Fibroblast of lung (primary cell): ENCODE results near the gene PABPC1L. TPM values are rescaled to one million over a fixed set of nuclear protein-coding genes. Genes with fewer than 3 reads are reported as not detected.

Experiments used
- DNase-seq, 2 donors: peaks; one replicate each; pipeline versions ENCODE4 v3.0.0 to v3.0.0-alpha.2; 2010; ENCODE audit warnings: low read depth in 2 of 2
- H2AFZ ChIP-seq: 2 replicates; pipeline ENCODE4 v1.5.1; 2012; ENCODE audit warnings: low read length, control low read depth, inconsistent platforms
- H3K27ac ChIP-seq: 2 replicates; pipeline ENCODE4 v1.5.1; 2011; ENCODE audit warnings: low read length, control low read depth; ENCODE audit not compliant: insufficient read depth
- H3K27me3 ChIP-seq: 2 replicates; pipeline ENCODE4 v1.5.1; 2011; ENCODE audit warnings: mild to moderate bottlenecking, low read length; ENCODE audit not compliant: control insufficient read depth, insufficient read depth
- H3K36me3 ChIP-seq: 2 replicates; pipeline ENCODE4 v1.5.1; 2011; ENCODE audit warnings: low read length; ENCODE audit not compliant: control insufficient read depth, insufficient read depth
- H3K4me1 ChIP-seq: 2 replicates; pipeline ENCODE4 v1.5.1; 2011; ENCODE audit warnings: low read length; ENCODE audit not compliant: control insufficient read depth, insufficient read depth; ENCODE audit errors: extremely low read depth
- H3K4me2 ChIP-seq: 2 replicates; pipeline ENCODE4 v1.5.1; 2011; ENCODE audit warnings: low read length, control low read depth; ENCODE audit not compliant: insufficient read depth; ENCODE audit errors: extremely low read depth
- H3K4me3 ChIP-seq, 4 experiments: fragments of 200-600 bp in 1 of 4; sonication (generic) in 1 of 4; replicated peaks in 1 of 4; 2 replicates each; pipeline ENCODE4 v1.5.1; 2011 to 2016; ENCODE audit warnings: low read length in 4 of 4, low read depth in 3 of 4, mild to moderate bottlenecking in 3 of 4, control low read depth in 2 of 4, inconsistent platforms in 1 of 4, mixed read lengths in 1 of 4; ENCODE audit not compliant: insufficient read depth in 1 of 4; ENCODE audit errors: control extremely low read depth in 1 of 4
- H3K79me2 ChIP-seq: 2 replicates; pipeline ENCODE4 v1.5.1; 2012; ENCODE audit warnings: mild to moderate bottlenecking, low read length, inconsistent platforms; ENCODE audit not compliant: control insufficient read depth, insufficient read depth
- H3K9ac ChIP-seq: 2 replicates; pipeline ENCODE4 v1.5.1; 2011; ENCODE audit warnings: mild to moderate bottlenecking, low read length, control low read depth; ENCODE audit not compliant: insufficient read depth
- H3K9me3 ChIP-seq: 2 replicates; pipeline ENCODE4 v1.5.1; 2012; ENCODE audit warnings: low read depth, low read length; ENCODE audit not compliant: control insufficient read depth, insufficient read depth
- H4K20me1 ChIP-seq: 2 replicates; pipeline ENCODE4 v1.5.1; 2011; ENCODE audit warnings: low read length; ENCODE audit not compliant: control insufficient read depth, insufficient read depth; ENCODE audit errors: extremely low read depth
- EZH2 ChIP-seq: IDR thresholded peaks from 2 replicates; pipeline ENCODE4 v1.5.1; 2012; ENCODE audit warnings: low read length, control low read depth, mild to moderate bottlenecking; ENCODE audit errors: missing control alignments
- polyA plus RNA-seq, 2 donors: library from polyadenylated mRNA; depleted of rRNA in 1 of 2; stranded (reverse) in 1 of 2; unstranded in 1 of 2; fragments of >200 nt; gene quantifications; 2 replicates each; pipeline ENCODE4 v1.2.1, GENCODE V29; 2011 to 2012; ENCODE audit warnings: missing spikeins in 1 of 2
- total RNA-seq: library from RNA; depleted of rRNA; stranded (reverse); fragments of >200 nt; gene quantifications from 2 replicates; pipeline ENCODE4 v1.2.1, GENCODE V29; 2014
- TF ChIP-seq, protein P1 (sequence below), 2 donors: IDR thresholded peaks in 1 of 2; conservative IDR thresholded peaks in 1 of 2; 1 replicate in 1 of 2; 2 replicates in 1 of 2; pipeline ENCODE4 v1.5.1; 2011 to 2012; ENCODE audit warnings: low read length in 2 of 2, control low read depth in 1 of 2, inconsistent platforms in 1 of 2, low read depth in 1 of 2, mild to moderate bottlenecking in 1 of 2

Gene PABPC1L
- total and polyA plus RNA-seq, 2 donors (not counting 1 experiment from before 2014, with no cell fraction given), result 11.6 to 11.9 TPM

DNA sequence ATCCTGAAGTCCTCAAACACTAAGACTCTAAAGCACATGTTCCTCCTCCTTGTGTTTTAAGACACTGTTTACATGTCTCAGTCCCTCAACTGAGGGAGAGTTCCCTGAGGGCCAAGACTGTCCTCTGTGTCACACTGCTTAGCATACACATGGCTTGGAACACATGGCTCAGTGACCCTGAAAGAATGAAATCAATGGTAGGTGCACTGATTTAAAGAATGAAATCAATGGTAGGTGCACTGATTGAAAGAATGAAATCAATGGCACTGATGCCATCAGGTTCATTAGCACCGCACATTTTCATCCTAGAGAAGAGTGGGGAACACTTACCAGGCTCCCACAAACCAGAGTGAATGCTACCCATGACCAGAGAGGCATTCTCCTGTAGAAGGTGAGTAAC is 40.5 kb downstream of the PABPC1L start:
- TF ChIP-seq, protein P1, sequence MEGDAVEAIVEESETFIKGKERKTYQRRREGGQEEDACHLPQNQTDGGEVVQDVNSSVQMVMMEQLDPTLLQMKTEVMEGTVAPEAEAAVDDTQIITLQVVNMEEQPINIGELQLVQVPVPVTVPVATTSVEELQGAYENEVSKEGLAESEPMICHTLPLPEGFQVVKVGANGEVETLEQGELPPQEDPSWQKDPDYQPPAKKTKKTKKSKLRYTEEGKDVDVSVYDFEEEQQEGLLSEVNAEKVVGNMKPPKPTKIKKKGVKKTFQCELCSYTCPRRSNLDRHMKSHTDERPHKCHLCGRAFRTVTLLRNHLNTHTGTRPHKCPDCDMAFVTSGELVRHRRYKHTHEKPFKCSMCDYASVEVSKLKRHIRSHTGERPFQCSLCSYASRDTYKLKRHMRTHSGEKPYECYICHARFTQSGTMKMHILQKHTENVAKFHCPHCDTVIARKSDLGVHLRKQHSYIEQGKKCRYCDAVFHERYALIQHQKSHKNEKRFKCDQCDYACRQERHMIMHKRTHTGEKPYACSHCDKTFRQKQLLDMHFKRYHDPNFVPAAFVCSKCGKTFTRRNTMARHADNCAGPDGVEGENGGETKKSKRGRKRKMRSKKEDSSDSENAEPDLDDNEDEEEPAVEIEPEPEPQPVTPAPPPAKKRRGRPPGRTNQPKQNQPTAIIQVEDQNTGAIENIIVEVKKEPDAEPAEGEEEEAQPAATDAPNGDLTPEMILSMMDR (conservative IDR thresholded peaks at IDR 0.05 in 1 of 2, IDR thresholded peaks at IDR 0.05 in 1 of 2; ENCODE audit: low read depth in 1 of 2, low read length in 2 of 2), result no peak
- no peak for TF ChIP-seq EZH2
- Histone ChIP-seq H3K4me2 (no peak overlapping the region), H3K27ac (no peak overlapping the region), H2AFZ (no peak overlapping the region), H3K4me3 (no peak overlapping the region), H3K9ac (no peak overlapping the region), H3K79me2 (no peaks in the 10 kb centered on the region), H3K4me1 (no peaks in the 10 kb centered on the region), H4K20me1 (no peaks in the 10 kb centered on the region), H3K9me3 (no peaks in the 10 kb centered on the region), H3K36me3 (peaks cover 26% of the 10 kb centered on the region), H3K27me3 (no peaks in the 10 kb centered on the region)
- no peak for DNase-seq

DNA sequence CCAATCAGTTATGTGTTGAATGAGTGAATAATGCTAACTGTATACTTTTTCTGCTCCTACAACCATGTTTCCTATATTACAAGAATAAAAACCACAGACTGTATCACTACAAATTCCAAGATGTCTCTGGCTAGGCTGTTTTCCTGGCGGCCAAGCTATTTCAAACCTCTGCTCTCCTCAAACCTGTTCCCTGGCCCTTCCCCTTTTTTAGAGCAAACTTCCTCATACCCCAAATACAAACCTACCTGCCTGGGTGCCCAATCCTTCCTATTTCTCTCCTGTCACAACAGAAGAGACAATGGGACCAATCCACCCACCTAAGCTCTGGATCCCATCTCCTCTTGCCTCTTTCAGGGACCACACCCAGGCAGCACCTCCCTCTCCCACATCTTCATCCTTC is 42.9 kb downstream of the PABPC1L start:
- H4K20me1 ChIP-seq, result no peaks in the 10 kb centered on the region
- no peak for DNase-seq
- no peak overlapping the region for H3K9ac ChIP-seq
- TF ChIP-seq, protein P1 (conservative IDR thresholded peaks at IDR 0.05 in 1 of 2, IDR thresholded peaks at IDR 0.05 in 1 of 2; ENCODE audit: low read depth in 1 of 2, low read length in 2 of 2), result no peak
- no peak for TF ChIP-seq EZH2
- H3K4me1 ChIP-seq, result no peaks in the 10 kb centered on the region
- H3K27me3 ChIP-seq, result no peaks in the 10 kb centered on the region
- H3K4me2 ChIP-seq, result no peak overlapping the region
- no peaks in the 10 kb centered on the region for H3K9me3 ChIP-seq
- no peak overlapping the region for H3K4me3 ChIP-seq
- H2AFZ ChIP-seq, result no peak overlapping the region
- H3K79me2 ChIP-seq, result peaks cover 6% of the 10 kb centered on the region
- peaks cover 27% of the 10 kb centered on the region for H3K36me3 ChIP-seq
- no peak overlapping the region for H3K27ac ChIP-seq

DNA sequence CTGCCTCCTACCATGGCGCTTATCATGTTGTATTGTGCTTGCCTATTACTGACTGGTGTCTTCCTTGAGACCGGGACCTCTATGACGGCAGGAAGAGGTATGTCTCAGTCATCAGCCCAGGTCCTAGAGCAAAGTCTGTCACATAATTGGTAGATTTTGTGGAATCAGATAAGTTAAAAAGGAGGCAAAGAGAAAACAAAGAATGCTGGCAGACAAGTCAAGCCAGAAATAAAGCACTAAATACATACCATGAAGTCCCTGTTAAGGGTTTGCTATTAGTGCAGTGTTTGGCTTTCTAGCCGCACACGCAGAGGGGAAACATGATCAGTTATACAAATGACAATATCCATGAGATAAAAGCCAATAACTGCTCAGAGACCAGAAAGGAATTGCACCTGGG is 44.4 kb downstream of the PABPC1L start:
- H3K27me3 ChIP-seq, result no peaks in the 10 kb centered on the region
- peaks cover 19% of the 10 kb centered on the region for H3K79me2 ChIP-seq
- no peak overlapping the region for H3K4me2 ChIP-seq
- no peak for DNase-seq
- no peaks in the 10 kb centered on the region for H3K9me3 ChIP-seq
- no peak overlapping the region for H3K27ac ChIP-seq
- peaks cover 3% of the 10 kb centered on the region for H3K4me1 ChIP-seq
- no peak overlapping the region for H3K4me3 ChIP-seq
- no peak overlapping the region for H3K9ac ChIP-seq
- TF ChIP-seq, protein P1 (conservative IDR thresholded peaks at IDR 0.05 in 1 of 2, IDR thresholded peaks at IDR 0.05 in 1 of 2; ENCODE audit: low read depth in 1 of 2, low read length in 2 of 2), result no peak
- no peak for TF ChIP-seq EZH2
- no peaks in the 10 kb centered on the region for H4K20me1 ChIP-seq
- H3K36me3 ChIP-seq, result peaks cover 21% of the 10 kb centered on the region
- no peak overlapping the region for H2AFZ ChIP-seq
